GM18526 (cell line): ENCODE results near the gene PHLDA3.

Experiments
- POLR2A ChIP-seq: IDR thresholded peaks from 3 replicates; pipeline ENCODE4 v1.6.1; 2011; ENCODE audit not compliant: insufficient read length; ENCODE audit errors: extremely low read depth

PHLDA3 gene

DNA sequence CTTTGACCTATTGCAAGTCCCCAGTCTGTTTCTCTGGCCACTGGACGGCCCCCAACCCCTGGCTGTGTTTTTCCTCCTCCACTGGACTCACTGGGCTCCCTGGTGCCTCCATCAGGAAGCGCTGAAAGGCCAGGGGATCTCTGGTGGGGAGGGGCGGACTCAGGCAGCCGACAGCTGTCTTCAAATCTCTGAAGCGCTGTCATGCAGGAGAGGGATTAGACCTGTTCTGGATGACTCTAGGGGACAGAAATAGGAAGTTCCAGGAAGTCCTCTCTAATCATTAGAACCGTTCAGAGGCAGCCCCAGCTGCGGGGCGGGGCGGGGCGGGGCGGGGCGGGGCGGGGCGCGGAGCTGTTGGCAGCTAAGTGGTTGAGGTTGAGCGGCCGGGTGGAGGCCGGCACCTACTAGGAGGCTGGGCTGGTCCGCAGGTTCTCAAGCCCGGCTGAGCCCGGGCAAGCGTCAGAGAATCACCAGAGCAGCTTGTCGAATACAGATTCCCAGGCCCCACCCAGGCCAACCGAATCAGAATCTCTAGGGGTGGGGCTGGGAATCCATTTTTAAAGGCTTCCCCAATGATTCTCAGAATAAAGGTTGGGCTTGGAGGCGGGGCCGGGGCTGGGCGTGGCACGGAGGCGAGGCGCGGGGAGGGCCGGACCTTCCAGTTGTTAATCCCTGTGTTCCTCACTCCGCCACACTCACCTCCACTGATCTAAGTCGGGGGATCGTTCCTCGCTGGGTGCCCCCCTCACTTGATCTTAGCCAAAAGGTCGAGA is 11.4 kb upstream of the PHLDA3 start:
- peak; percentile 52 for TF ChIP-seq POLR2A

DNA sequence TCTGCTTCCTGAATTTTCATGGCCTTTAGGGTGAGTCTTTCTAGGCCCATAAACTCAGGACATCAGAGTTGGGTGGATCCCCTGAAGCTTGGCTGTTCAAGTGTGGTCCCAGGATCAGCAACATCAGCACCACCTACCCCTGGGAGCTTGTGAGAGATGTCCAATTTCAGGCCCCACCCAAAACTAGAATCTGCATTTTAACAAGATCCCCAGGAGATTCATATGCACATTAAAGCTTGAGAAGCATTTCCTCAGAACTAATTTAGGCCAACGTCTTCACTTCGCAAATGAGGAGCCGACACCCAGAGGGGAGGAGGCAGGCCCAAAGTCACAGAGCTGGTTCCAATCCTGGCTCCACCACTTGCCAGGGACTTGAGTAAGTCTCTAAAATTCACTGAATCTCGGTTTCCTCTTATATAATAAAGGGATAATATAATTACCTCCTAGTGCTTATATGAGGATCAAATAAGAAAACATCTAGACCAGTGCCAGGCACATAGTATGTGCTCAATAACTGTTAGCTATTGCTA is 10.3 kb upstream of the PHLDA3 start:
- no peak for TF ChIP-seq POLR2A

DNA sequence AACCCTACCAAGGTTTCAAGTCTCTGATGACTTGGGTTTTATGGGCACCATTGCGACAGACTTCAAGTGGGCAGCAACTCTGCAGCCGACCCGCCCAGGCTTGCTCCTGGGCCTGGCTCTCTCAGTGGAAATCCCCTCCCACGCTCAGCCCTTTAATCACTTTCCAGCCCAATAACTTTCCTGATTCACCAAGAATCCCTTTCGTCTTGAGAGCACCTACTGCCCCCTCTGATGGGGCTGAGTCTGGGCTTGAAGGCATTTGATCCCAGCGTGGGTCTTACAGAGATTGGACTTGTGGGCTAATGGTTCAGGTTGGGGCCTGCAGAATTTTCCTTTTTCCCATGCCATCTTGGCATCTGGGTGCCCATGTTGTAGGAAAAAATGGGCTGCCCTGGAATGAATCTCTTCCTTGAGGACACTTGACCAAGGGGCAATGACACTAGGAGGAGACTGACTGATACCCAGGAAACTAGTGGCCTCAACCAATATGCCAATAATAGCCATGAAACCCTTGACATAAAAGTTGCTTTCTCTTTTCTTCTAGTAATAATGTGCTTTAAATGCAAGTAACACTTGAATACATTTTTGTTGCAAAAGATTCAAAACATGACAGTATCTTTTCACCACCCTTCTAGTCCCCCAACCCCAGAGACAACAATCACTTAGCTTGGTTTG is 7.8 kb upstream of the PHLDA3 start:
- no peak for TF ChIP-seq POLR2A

DNA sequence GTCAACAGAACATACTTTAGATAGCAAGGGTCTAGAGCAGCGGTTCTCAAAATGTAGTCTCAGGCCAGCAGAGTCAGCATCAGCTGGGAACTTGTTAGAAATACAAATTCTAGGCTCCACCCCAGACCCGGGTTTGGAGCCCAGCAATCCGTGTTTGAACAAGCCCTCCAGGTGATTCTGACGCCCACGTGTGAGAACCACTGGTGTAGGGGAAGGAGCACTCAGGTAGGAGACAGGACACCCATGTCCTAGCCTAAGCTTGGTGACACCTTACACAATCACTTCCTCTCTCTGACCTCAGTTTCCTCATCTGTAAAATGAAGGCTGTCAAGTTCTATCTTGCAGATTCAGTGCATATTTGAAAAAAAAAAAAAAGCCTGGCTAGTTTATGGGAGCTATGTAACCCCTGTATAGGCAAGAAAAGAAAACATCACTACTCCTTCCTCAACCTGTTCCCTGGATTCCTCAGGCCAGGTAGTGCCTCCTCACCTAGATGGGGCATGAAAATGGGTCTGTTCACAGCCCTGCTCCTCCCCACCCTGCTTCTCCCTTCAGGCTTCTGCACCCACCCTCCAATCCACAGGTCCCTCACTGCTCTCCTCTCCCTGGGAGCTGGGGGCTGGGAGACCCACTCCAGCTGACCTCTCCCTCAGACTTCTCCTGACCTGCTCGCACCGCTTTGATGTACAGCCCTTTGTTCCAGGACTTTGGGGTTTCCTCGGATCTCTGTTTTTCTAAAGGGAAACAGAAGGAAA is 7.1 kb upstream of the PHLDA3 start:
- TF ChIP-seq POLR2A, result no peak

DNA sequence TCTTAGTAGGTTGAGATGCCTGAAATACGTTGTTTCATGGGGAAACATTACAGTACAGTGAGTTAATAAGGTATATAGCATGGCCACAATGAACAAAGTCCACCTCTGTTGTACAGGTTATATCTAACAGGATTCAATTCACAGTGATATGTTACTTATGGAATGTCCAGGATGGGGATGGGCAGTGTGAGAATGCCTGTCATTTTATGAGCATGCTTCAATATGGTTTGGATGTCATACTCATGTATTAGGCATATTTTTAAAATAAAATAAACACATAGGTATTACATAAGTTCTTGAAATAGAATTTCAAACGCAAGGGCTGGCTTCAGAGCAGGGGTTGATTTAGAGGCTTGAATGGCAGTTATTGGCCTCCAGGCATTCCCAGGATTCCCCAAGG is 6.1 kb upstream of the PHLDA3 start:
- TF ChIP-seq POLR2A, result no peak

DNA sequence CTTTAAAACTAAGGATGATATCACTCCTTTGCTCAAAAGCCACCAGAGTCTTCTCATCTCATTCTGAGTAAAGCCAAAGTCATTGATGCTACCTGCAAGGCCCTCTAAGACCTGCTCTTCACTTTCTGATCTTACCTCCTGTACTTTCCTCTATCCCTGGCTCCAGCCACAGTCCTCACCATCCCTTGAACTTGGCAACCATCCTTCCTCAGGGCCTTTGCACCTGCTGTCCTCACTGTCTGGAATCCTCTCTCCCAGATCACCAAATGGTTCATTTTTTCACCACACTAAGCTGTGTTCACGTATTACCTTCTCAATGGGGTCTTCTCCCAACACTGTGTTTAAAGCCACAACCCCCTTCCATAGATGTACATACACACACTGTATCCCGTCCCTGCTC is 4.3 kb upstream of the PHLDA3 start:
- no peak for TF ChIP-seq POLR2A

DNA sequence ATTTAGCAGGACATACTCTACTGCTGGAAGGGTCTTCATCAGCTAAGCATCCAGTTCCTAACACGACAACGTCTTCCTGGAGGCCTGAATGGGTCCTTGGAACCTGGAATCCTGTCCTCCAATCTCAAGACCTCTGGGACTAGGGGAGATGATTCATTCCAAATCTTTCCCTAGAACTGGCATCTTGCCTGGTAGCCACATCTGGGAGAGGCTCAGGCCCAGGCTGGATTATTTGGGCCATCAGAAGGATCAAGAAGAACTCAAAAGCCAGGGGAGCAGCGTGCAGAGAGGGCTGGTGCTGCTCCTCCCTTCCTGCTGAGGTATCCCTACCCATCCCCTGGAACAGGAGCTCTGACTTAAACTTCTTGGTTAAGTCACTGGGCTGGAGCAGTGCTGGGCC is 2.8 kb upstream of the PHLDA3 start:
- no peak for TF ChIP-seq POLR2A

DNA sequence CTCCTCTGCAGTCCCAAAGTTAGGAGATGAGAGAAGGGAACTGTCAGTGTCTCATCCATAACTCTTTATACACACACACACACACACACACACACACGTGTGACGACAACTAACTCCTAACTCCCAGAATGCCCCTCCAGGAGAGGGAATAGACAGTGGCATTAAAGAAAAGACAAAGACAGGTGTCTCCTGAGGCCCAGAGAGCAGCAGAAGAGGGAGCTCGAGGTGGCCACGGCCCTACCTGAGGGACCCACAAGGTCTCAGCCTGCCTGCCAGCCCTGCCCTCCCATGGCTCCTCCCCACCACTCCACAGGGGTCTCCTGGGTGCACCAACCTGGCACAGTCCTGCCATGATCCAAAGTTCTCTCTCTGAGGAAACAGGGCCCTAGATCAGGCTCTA is 1.6 kb upstream of the PHLDA3 start:
- no peak for TF ChIP-seq POLR2A

DNA sequence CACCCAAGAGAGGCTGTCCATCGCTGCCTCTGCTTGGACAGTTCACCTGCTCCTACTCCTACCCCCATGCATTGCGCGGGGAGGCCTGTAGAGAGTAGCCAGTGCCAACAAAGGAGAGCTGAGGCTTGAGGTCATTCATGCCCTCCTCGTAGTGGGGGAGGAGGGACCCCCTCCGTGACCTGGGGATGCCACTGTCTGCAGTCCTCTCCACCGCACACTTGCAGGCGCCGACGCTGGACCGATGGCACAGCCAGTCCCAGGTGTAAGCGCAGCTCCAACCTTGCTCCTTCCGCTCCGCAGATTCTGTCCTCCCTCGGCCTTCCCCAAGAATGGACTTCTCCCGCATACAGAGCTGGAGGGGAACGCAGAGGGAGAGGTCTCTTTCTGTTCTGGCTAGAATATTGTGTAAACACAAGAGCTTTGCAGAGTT is 672 bp upstream of the PHLDA3 start:
- no peak for TF ChIP-seq POLR2A

DNA sequence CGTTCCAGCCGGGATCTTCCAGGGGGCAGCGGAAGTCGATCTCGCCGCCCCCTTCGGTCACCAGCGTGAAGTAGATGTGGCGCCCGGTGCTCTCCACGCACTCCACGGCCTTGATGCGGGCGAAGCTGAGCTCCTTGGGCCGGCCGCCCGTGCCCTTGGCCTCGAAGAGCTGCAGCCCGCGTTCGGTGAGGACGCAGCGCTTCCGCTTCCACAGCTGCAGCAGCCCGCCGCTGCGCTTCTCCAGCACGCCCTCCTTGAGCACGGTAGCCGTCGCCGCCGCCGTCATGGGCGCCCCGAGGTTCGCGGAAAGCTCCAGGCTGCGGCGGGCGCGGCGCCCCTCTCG is 516 bp downstream of the PHLDA3 start:
- TF ChIP-seq POLR2A, result no peak

DNA sequence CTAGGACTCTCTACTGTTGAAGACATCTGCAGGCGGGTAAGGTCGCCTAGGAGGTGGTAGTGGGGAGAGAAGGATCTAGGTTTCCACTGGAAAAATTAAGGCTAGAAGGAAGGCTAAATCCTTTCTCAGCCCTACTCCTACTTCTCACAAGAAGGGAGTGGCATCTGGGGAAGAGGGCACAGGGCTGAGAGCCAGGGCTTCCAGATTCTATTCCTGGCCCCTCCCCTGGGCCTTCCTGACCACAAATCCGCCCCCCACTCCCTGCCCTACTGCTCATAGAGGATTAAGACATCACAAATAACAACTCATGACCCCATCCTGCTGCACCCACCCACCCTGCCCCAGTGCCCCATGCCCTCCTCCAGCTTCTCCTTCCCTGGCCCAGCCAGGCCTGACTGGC is 2.5 kb downstream of the PHLDA3 start:
- no peak for TF ChIP-seq POLR2A

DNA sequence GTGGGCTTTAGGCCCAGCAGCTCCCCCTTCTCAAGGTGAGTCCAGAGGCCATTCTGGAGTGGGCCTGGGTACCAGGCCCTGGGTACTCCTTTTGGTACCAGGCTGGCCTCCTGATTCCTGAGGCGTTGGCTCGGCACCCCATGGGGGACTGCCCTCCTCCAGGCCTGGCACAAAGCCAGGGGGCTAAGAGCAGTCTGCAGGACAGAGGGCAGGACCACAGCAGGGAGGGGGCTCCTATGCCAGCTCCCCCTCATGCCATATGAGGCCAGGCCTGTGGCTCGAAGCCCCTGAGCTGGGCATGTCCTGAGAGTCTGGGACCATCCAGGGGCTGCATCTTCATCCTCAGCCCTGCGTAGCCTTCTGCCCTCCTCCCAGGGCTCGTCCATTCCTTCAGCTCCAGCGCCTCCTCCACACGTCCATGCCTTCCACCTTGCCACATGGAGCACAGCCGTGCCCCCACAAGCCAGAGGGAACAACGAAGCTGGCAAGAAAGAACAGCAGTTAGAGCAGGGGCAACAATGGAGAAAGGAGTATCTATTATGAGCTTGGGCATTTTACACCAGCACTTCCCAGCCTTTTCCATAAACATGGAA is 3.2 kb downstream of the PHLDA3 start:
- TF ChIP-seq POLR2A, result no peak

DNA sequence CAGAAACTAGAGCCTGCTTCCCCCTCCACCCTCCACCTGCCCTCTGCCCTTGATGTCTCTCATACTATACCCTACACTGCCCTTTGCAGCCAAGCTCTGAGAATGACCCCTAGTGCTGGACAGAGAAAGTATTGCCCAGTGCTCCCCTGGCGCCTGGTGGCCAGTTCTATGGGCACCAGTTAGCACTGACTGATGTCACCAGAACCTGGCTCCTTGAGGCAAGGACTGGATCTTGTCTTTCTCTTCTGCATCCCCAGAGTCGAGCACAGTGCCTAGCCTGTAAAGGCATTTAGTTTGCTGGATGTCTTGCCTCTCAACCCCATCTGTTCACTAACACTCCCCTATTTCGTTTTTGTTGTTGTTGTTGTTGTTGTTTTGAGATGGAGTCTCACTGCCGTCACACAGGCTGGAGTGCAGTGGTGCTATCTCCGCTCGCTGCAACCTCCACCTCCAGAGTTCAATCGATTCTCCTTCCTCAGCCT is 5.9 kb downstream of the PHLDA3 start:
- no peak for TF ChIP-seq POLR2A

DNA sequence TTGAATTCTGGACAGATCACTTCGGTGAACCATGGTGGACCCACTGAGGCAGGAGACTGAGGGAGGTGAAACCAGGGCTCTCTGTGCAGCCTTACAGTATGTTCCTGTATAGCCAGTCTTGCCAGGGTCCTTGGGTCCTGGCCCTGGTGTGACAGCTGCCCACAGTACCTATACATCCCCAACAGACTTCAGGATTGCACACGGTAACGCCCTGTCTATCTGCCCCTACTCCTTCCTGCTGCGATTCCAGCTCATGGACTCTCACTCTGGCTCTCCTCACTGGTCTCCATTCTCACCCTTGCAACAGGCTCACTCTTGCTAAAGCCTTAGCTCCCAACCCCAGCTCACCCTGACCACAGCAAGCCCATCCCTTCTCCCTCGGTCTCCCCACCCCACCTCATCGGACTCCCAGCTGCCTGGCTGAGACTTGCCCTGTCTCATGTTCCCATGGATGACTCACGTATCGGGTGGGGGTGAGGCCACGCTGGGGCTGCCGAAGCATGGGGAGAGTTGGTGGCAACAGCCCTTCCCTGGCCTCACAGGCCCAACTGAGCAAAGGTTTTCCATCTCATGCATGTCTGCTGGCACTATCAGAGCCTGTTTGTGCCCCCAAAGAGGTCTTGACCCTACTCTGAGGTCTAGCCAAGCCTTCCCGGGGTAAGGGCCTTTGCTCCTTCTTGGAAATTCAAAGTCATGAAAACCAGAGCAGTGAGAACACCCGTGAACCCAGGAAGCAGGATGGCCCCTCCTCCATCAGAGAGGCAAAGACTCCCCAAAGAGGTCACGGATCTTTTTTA is 7.1 kb downstream of the PHLDA3 start:
- no peak for TF ChIP-seq POLR2A

DNA sequence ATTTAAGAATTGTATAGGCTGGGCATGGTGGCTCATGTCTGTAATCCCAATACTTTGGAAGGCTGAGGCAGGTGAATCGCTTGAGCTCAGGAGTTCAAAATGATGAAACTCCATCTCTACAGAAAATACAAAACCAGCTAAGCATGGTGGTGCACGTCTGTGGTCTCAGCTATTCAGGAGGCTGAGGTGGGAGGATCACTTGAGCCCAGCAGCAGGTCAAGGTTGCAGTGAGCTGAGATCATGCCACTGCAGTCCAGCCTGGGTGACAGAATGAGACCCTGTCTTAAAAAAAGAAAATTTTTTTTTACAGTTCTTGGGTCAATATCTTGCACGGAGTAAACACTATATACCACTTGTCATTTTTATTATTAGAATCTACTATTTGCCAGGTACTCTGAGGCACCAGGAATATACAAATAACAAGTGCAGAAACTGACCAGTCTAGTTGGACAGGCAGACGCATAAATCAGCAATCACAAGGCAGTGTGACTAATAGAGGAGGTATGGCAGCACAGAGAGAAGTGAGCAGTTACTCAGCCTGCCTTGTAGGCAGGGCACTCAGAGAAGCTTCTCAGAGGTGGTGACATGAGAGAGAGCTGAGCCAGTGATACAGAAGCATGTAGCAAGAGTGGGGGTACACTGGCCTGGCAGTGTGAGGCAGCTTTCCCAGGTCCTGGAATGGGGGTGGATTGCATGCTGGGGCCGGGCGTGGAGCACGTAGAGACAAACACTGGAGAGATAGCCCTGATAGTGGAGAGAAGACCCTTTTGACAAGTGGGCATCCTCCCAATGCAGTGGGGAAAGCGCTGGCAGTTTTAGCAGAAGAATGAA is 8.0 kb downstream of the PHLDA3 start:
- TF ChIP-seq POLR2A, result no peak
